ENCODE measurements around the gene CHMP2A.

CHMP2A gene

GRCh38 chr19:58555920-58556621 is 1.2 kb upstream of the CHMP2A start:
- H3K9ac ChIP-seq (ENCODE audit: insufficient read length, low read depth): no peak overlapping the region
- no peak for TF ChIP-seq ZNF274 (IDR thresholded peaks at IDR 0.05; ENCODE audit: low read depth, low read length)
- TF ChIP-seq YY1 (IDR thresholded peaks at IDR 0.05; ENCODE audit: insufficient read depth, insufficient read length): no peak
- TF ChIP-seq SUZ12 (IDR thresholded peaks at IDR 0.05; ENCODE audit: extremely low read depth, insufficient read depth, insufficient read length): no peak
- peaks cover 46% of the 10 kb centered on the region for H3K36me3 ChIP-seq (ENCODE audit: insufficient read depth, insufficient read length, low read length)
- H3K4me3 ChIP-seq (ENCODE audit: insufficient read length, low read depth): no peak overlapping the region
- no peak for DNase-seq (ENCODE audit: low read depth, low spot score)
- H3K27me3 ChIP-seq (ENCODE audit: insufficient read depth, insufficient read length): no peaks in the 10 kb centered on the region
- H3K4me1 ChIP-seq (ENCODE audit: insufficient read depth, insufficient read length): no peaks in the 10 kb centered on the region
- H3K9me3 ChIP-seq (ENCODE audit: insufficient read depth, low read length): no peaks in the 10 kb centered on the region

- Histone ChIP-seq H3K9ac (ENCODE audit: insufficient read length, low read depth) (peak overlapping the region; percentile 80), H3K36me3 (ENCODE audit: insufficient read depth, insufficient read length, low read length) (peaks cover 49% of the 10 kb centered on the region), H3K9me3 (ENCODE audit: insufficient read depth, low read length) (no peaks in the 10 kb centered on the region), H3K4me3 (ENCODE audit: insufficient read length, low read depth) (peak overlapping the region; percentile 87), H3K27me3 (ENCODE audit: insufficient read depth, insufficient read length) (no peaks in the 10 kb centered on the region), H3K4me1 (ENCODE audit: insufficient read depth, insufficient read length) (no peaks in the 10 kb centered on the region)
- DNase-seq (ENCODE audit: low read depth, low spot score): no peak
- no peak for TF ChIP-seq SUZ12 (IDR thresholded peaks at IDR 0.05; ENCODE audit: extremely low read depth, insufficient read depth, insufficient read length)
- TF ChIP-seq YY1 (IDR thresholded peaks at IDR 0.05; ENCODE audit: insufficient read depth, insufficient read length): no peak
- no peak for TF ChIP-seq ZNF274 (IDR thresholded peaks at IDR 0.05; ENCODE audit: low read depth, low read length)
Measured at GRCh38 chr19:58555369-58555885, 522 bp upstream of the CHMP2A start.

- H3K36me3 ChIP-seq (ENCODE audit: insufficient read depth, insufficient read length, low read length): peaks cover 61% of the 10 kb centered on the region
- H3K9me3 ChIP-seq (ENCODE audit: insufficient read depth, low read length): no peaks in the 10 kb centered on the region
- peak overlapping the region; percentile 87 for H3K4me3 ChIP-seq (ENCODE audit: insufficient read length, low read depth)
- no peak for DNase-seq (ENCODE audit: low read depth, low spot score)
- no peak for TF ChIP-seq YY1 (IDR thresholded peaks at IDR 0.05; ENCODE audit: insufficient read depth, insufficient read length)
- TF ChIP-seq ZNF274 (IDR thresholded peaks at IDR 0.05; ENCODE audit: low read depth, low read length): no peak
- no peak for TF ChIP-seq SUZ12 (IDR thresholded peaks at IDR 0.05; ENCODE audit: extremely low read depth, insufficient read depth, insufficient read length)
- H3K9ac ChIP-seq (ENCODE audit: insufficient read length, low read depth): peak overlapping the region; percentile 96
- H3K4me1 ChIP-seq (ENCODE audit: insufficient read depth, insufficient read length): no peaks in the 10 kb centered on the region
- H3K27me3 ChIP-seq (ENCODE audit: insufficient read depth, insufficient read length): no peaks in the 10 kb centered on the region
Measured at GRCh38 chr19:58553799-58554493, 959 bp downstream of the CHMP2A start.

- no peak overlapping the region for H3K9ac ChIP-seq (ENCODE audit: insufficient read length, low read depth)
- H3K27me3 ChIP-seq (ENCODE audit: insufficient read depth, insufficient read length): no peaks in the 10 kb centered on the region
- TF ChIP-seq SUZ12 (IDR thresholded peaks at IDR 0.05; ENCODE audit: extremely low read depth, insufficient read depth, insufficient read length): no peak
- TF ChIP-seq ZNF274 (IDR thresholded peaks at IDR 0.05; ENCODE audit: low read depth, low read length): no peak
- TF ChIP-seq YY1 (IDR thresholded peaks at IDR 0.05; ENCODE audit: insufficient read depth, insufficient read length): no peak
- no peak overlapping the region for H3K4me3 ChIP-seq (ENCODE audit: insufficient read length, low read depth)
- H3K9me3 ChIP-seq (ENCODE audit: insufficient read depth, low read length): no peaks in the 10 kb centered on the region
- peaks cover 73% of the 10 kb centered on the region for H3K36me3 ChIP-seq (ENCODE audit: insufficient read depth, insufficient read length, low read length)
- no peaks in the 10 kb centered on the region for H3K4me1 ChIP-seq (ENCODE audit: insufficient read depth, insufficient read length)
- no peak for DNase-seq (ENCODE audit: low read depth, low spot score)
Measured at GRCh38 chr19:58552655-58553054, 2.2 kb downstream of the CHMP2A start.

- no peak overlapping the region for H3K4me3 ChIP-seq (ENCODE audit: insufficient read length, low read depth)
- TF ChIP-seq YY1 (IDR thresholded peaks at IDR 0.05; ENCODE audit: insufficient read depth, insufficient read length) (no peak), SUZ12 (IDR thresholded peaks at IDR 0.05; ENCODE audit: extremely low read depth, insufficient read depth, insufficient read length) (no peak), ZNF274 (IDR thresholded peaks at IDR 0.05; ENCODE audit: low read depth, low read length) (no peak)
- no peak for DNase-seq (ENCODE audit: low read depth, low spot score)
- peaks cover 75% of the 10 kb centered on the region for H3K36me3 ChIP-seq (ENCODE audit: insufficient read depth, insufficient read length, low read length)
- no peak overlapping the region for H3K9ac ChIP-seq (ENCODE audit: insufficient read length, low read depth)
- no peaks in the 10 kb centered on the region for H3K4me1 ChIP-seq (ENCODE audit: insufficient read depth, insufficient read length)
- no peaks in the 10 kb centered on the region for H3K9me3 ChIP-seq (ENCODE audit: insufficient read depth, low read length)
- no peaks in the 10 kb centered on the region for H3K27me3 ChIP-seq (ENCODE audit: insufficient read depth, insufficient read length)
Measured at GRCh38 chr19:58551577-58552471, 3.1 kb downstream of the CHMP2A start.

GRCh38 chr19:58551123-58551497 is 3.8 kb downstream of the CHMP2A start:
- Histone ChIP-seq H3K4me1 (ENCODE audit: insufficient read depth, insufficient read length) (peaks cover 2% of the 10 kb centered on the region), H3K4me3 (ENCODE audit: insufficient read length, low read depth) (no peak overlapping the region), H3K9ac (ENCODE audit: insufficient read length, low read depth) (no peak overlapping the region), H3K9me3 (ENCODE audit: insufficient read depth, low read length) (no peaks in the 10 kb centered on the region), H3K36me3 (ENCODE audit: insufficient read depth, insufficient read length, low read length) (peaks cover 74% of the 10 kb centered on the region), H3K27me3 (ENCODE audit: insufficient read depth, insufficient read length) (no peaks in the 10 kb centered on the region)
- TF ChIP-seq SUZ12 (IDR thresholded peaks at IDR 0.05; ENCODE audit: extremely low read depth, insufficient read depth, insufficient read length) (no peak), YY1 (IDR thresholded peaks at IDR 0.05; ENCODE audit: insufficient read depth, insufficient read length) (no peak), ZNF274 (IDR thresholded peaks at IDR 0.05; ENCODE audit: low read depth, low read length) (no peak)
- DNase-seq (ENCODE audit: low read depth, low spot score): no peak
